ENCODE measurements around the gene NFKBIA. TPM values are rescaled to one million over a fixed set of nuclear protein-coding genes. Genes with fewer than 3 reads are reported as not detected.

The NFKBIA gene
- total RNA-seq, 5 donors from 2014 or later (not counting 1 experiment from before 2014, with no cell fraction given), result 129 to 1,245 (median 169) TPM

DNA sequence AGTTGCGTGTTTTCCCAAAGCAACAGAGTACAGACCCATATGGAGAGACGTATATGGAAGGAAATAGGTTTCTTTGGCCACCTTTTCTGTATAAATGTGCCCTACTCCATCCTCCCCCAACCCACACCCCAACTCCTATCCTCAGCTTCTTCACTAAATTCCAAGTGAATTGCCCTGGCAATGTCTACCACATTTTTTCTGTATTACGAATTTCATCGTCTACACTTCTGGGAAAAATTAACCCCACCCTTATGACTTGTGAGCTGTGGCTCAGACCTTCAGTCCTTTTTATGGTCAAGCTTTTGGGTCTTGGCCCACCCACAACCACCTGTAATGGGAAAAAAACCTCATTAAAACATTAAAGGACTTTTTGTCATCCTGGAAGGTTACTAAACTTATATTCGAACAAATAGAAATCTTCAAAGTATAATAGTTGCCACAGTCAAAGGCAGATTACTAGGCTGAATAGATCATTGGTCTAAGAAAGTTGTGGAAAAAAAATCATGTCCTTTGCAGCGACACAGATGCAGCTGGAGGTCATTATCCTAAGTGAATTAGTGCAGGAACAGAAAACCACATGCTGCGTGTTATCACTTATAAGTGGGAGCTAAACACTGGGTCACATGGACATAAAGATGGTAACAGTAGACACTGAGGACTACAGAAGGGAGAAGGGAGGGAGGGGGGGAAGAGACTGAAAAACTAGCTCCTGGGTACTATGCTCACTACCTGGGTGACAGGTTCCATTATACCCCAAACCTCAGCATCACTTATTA lies 15.7 kb upstream of the NFKBIA start:
- H3K4me1 Mint-ChIP-seq, result peaks cover 32 to 34% (median 34%) of the 10 kb centered on the region in 3 donors
- Histone ChIP-seq H3K27me3 (replicated peaks in 1 of 2; ENCODE audit: control insufficient read depth in 2 of 2, extremely low read depth in 1 of 2, insufficient read depth in 2 of 2, low read length in 1 of 2) (no peaks in the 10 kb centered on the region), H3K4me3 (ENCODE audit: control insufficient read depth in 1 of 2, extremely low read depth in 1 of 2, low read length in 1 of 2) (no peak overlapping the region), H3K9me3 (no peaks in the 10 kb centered on the region), H3K36me3 (ENCODE audit: control insufficient read depth in 2 of 2, extremely low read depth in 1 of 2, insufficient read depth in 1 of 2, low read length in 1 of 2) (no peaks in the 10 kb centered on the region), H3K4me1 (ENCODE audit: control insufficient read depth in 1 of 2, extremely low read depth in 1 of 2, insufficient read depth in 2 of 2, low read length in 2 of 2) (peaks cover 19 to 38% of the 10 kb centered on the region in 2 experiments), H3K27ac (ENCODE audit: low read length) (no peak overlapping the region)
- ATAC-seq (replicated peaks in 1 of 4), result no peak
- WGBS (ENCODE audit: insufficient coverage), result 90% methylated on average over 1 of the region's 7 CpGs
- H3K9me3 Mint-ChIP-seq, result peaks cover 0 to 3% (median 2%) of the 10 kb centered on the region in 3 donors
- DNase-seq, result no peak
- ChIA-PET POLR2A (interaction anchor here (0.5 to 0.9 kb wide), 3 partner anchors 16 to 1087 kb away, joined by 3 to 11 read pairs (median 3); no protein-coding TSS in a partner anchor), CTCF (interaction anchor here (0.6 to 3.7 kb wide), 15 partner anchors 11 to 1097 kb away, joined by 3 to 27 read pairs (median 3); partner anchors contain the start of gene NFKBIA (in 1 of the 2))
- H3K4me3 Mint-ChIP-seq, result no peak overlapping the region
- no peaks in the 10 kb centered on the region for H3K36me3 Mint-ChIP-seq
- H3K27ac Mint-ChIP-seq, result no peak overlapping the region
- H3K27me3 Mint-ChIP-seq, result no peaks in the 10 kb centered on the region

DNA sequence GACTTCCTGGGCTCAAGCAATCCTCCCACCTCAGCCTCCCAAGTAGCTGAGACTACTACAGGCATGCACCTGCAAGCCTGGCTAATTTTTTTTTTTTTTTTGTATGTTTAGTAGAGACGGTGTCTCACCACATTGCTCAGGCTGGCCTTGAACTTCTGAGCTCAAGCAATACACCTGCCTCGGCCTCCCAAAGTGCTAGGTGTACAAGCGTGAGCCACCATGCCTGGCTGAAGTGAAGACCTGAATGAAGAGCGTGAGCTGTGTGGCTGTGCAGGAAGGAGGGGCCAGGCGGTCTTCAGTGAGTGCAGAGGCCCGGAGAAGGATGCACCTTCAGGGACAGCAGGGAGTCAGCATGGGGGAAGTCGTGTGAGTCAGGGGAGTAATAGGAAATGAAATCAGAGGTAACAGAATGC lies 14.9 kb upstream of the NFKBIA start:
- no peak for ATAC-seq (replicated peaks in 1 of 4)
- Mint-ChIP-seq H3K9me3 (peaks cover 0 to 3% (median 2%) of the 10 kb centered on the region in 3 donors), H3K36me3 (no peaks in the 10 kb centered on the region), H3K27me3 (no peaks in the 10 kb centered on the region), H3K4me1 (peaks cover 36 to 42% (median 40%) of the 10 kb centered on the region in 3 donors), H3K4me3 (no peak overlapping the region), H3K27ac (no peak overlapping the region)
- Histone ChIP-seq H3K27ac (ENCODE audit: low read length) (no peak overlapping the region), H3K4me1 (ENCODE audit: control insufficient read depth in 1 of 2, extremely low read depth in 1 of 2, insufficient read depth in 2 of 2, low read length in 2 of 2) (peaks cover 19 to 39% of the 10 kb centered on the region in 2 experiments), H3K27me3 (replicated peaks in 1 of 2; ENCODE audit: control insufficient read depth in 2 of 2, extremely low read depth in 1 of 2, insufficient read depth in 2 of 2, low read length in 1 of 2) (no peaks in the 10 kb centered on the region), H3K9me3 (no peaks in the 10 kb centered on the region), H3K36me3 (ENCODE audit: control insufficient read depth in 2 of 2, extremely low read depth in 1 of 2, insufficient read depth in 1 of 2, low read length in 1 of 2) (no peaks in the 10 kb centered on the region), H3K4me3 (ENCODE audit: control insufficient read depth in 1 of 2, extremely low read depth in 1 of 2, low read length in 1 of 2) (no peak overlapping the region)
- DNase-seq, result no peak
- CTCF ChIA-PET, result interaction anchor here (0.6 to 3.7 kb wide), 12 partner anchors 10 to 1096 kb away, joined by 3 to 27 read pairs (median 4); partner anchors contain the start of gene NFKBIA (in 1 of the 2)
- POLR2A ChIA-PET, result interaction anchor here (0.5 to 7.3 kb wide), 3 partner anchors 16 to 1088 kb away, joined by 3 to 242 read pairs (median 3); partner anchors contain the start of gene NFKBIA (in 1 of the 2)
- 84% methylated on average over 3 of the region's 7 CpGs for WGBS (ENCODE audit: insufficient coverage)

DNA sequence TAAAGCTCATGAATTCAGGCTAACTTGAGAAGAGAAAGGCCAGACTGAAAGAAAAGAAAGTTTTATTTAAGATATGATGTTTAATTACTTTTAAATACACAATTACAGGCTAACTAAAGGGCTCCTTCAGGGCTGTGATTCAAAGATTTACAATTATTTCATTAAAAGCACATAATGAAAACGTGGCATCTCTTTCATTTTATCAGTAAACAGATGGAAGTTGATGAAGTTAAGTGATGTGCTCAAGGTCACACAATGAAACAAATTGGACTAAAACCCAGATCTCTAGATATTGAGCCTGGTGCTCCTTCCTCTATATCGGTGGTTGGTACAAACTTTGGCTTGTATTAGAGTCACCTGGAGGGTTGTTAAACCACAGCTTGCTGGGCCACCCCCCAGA lies 13.5 kb upstream of the NFKBIA start:
- ATAC-seq (replicated peaks in 1 of 4) (no peak), DNase-seq (no peak)
- WGBS (ENCODE audit: insufficient coverage), result 50% methylated on average over 1 of the region's 2 CpGs
- H3K4me1 ChIP-seq (ENCODE audit: control insufficient read depth in 1 of 2, extremely low read depth in 1 of 2, insufficient read depth in 2 of 2, low read length in 2 of 2), result peaks cover 19 to 44% of the 10 kb centered on the region in 2 experiments
- H3K27ac ChIP-seq (ENCODE audit: low read length), result peak overlapping the region; percentile 83
- no peaks in the 10 kb centered on the region for H3K36me3 ChIP-seq (ENCODE audit: control insufficient read depth in 2 of 2, extremely low read depth in 1 of 2, insufficient read depth in 1 of 2, low read length in 1 of 2)
- Mint-ChIP-seq H3K4me3 (no peak overlapping the region), H3K27me3 (no peaks in the 10 kb centered on the region), H3K9me3 (no peaks in the 10 kb centered on the region), H3K36me3 (no peaks in the 10 kb centered on the region), H3K27ac (peak overlapping the region; percentile 90 to 94), H3K4me1 (peaks cover 41 to 49% (median 49%) of the 10 kb centered on the region in 3 donors)
- ChIA-PET CTCF (interaction anchor here (1.0 to 8.8 kb wide), 9 partner anchors 9 to 277 kb away, joined by 3 to 127 read pairs (median 11); partner anchors contain the start of gene NFKBIA (in 2 of the 2)), POLR2A (interaction anchor here (0.6 to 7.3 kb wide), 4 partner anchors 14 to 723 kb away, joined by 3 to 242 read pairs (median 38); partner anchors contain the start of gene NFKBIA (in 2 of the 2))
- no peaks in the 10 kb centered on the region for H3K9me3 ChIP-seq
- no peaks in the 10 kb centered on the region for H3K27me3 ChIP-seq (replicated peaks in 1 of 2; ENCODE audit: control insufficient read depth in 2 of 2, extremely low read depth in 1 of 2, insufficient read depth in 2 of 2, low read length in 1 of 2)
- H3K4me3 ChIP-seq (ENCODE audit: control insufficient read depth in 1 of 2, extremely low read depth in 1 of 2, low read length in 1 of 2), result no peak overlapping the region

DNA sequence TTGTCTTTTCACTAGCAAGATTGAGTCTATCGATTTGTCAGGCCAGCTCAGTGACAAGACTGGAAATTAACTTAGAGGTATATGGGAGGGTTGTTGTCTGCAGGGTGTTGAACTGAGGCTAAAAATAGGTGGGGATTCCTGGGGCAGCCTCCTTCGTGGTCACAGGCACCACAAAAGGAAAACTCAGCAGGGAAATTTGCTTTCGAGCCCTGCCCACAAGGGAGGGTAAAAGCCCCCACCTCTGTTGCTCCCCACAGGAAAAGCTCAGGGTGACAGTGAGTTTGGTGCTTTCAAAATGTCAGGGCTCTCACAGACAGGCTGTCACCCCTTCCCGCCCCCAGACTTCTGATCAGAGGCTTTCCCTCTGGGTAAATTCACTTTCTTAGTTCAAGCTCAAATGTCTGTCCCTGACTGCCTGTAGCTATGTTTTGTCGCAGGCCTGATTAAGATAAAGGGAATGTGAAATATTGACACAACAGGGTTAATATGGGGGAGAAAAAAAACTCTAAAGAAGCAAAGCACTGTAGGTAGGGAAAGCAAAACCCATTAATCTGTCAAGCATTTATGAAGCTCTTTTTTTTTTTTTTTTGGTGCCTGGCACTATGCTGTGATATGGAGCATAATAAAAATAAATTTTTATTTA lies 11.7 kb upstream of the NFKBIA start:
- peak overlapping the region; percentile 83 for H3K27ac ChIP-seq (ENCODE audit: low read length)
- H3K4me3 ChIP-seq (ENCODE audit: control insufficient read depth in 1 of 2, extremely low read depth in 1 of 2, low read length in 1 of 2), result no peak overlapping the region
- Mint-ChIP-seq H3K9me3 (no peaks in the 10 kb centered on the region), H3K27me3 (no peaks in the 10 kb centered on the region), H3K4me3 (peak overlapping the region in 2 of 3 donors; percentile 35 to 65), H3K36me3 (no peaks in the 10 kb centered on the region), H3K4me1 (peaks cover 39 to 50% (median 49%) of the 10 kb centered on the region in 3 donors), H3K27ac (peak overlapping the region; percentile 85 to 87)
- H3K4me1 ChIP-seq (ENCODE audit: control insufficient read depth in 1 of 2, extremely low read depth in 1 of 2, insufficient read depth in 2 of 2, low read length in 2 of 2), result peaks cover 17 to 42% of the 10 kb centered on the region in 2 experiments
- H3K9me3 ChIP-seq, result no peaks in the 10 kb centered on the region
- ATAC-seq (replicated peaks in 1 of 4) (peak; percentile 18 to 75 (median 34)), DNase-seq (peak in 28 of 35 experiments; percentile 19 to 87 (median 45))
- WGBS (ENCODE audit: insufficient coverage), result 0% methylated on average over 4 of the region's 5 CpGs
- H3K36me3 ChIP-seq (ENCODE audit: control insufficient read depth in 2 of 2, extremely low read depth in 1 of 2, insufficient read depth in 1 of 2, low read length in 1 of 2), result no peaks in the 10 kb centered on the region
- CTCF ChIA-PET, result interaction anchor here (0.5 to 8.8 kb wide), 33 partner anchors 8 to 747 kb away, joined by 3 to 127 read pairs (median 5); partner anchors contain the start of genes NFKBIA (in 2 of the 2), BRMS1L (in 1 of the 2), FAM177A1 (in 1 of the 2) and PPP2R3C (in 1 of the 2)
- H3K27me3 ChIP-seq (replicated peaks in 1 of 2; ENCODE audit: control insufficient read depth in 2 of 2, extremely low read depth in 1 of 2, insufficient read depth in 2 of 2, low read length in 1 of 2), result no peaks in the 10 kb centered on the region
- POLR2A ChIA-PET, result interaction anchor here (0.5 to 7.3 kb wide), 31 partner anchors 12 to 434 kb away, joined by 3 to 242 read pairs (median 4); partner anchors contain the start of genes NFKBIA (in 2 of the 2), FAM177A1 (in 1 of the 2), PPP2R3C (in 1 of the 2) and PRORP (in 1 of the 2)

DNA sequence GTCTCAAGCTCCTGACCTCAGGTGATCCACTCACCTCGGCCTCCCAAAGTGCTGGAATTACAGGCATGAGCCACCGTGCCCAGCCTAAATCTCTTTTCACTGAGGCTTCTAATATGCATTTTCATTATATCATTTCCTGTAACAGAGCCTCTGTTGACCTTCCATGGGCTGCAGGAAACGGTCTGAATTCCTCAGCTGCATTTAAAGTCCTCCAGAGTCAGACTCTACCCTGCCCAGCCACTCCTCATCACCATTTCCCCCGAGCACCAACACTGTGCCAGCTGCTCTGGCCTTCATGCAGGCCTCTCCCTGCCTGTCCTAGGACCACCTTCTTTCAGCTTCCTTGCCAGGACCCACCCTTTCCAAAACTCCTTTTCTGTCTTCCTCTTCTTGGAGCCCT lies 9.8 kb upstream of the NFKBIA start:
- Mint-ChIP-seq H3K4me3 (no peak overlapping the region), H3K36me3 (no peaks in the 10 kb centered on the region), H3K27me3 (no peaks in the 10 kb centered on the region), H3K4me1 (peaks cover 39 to 50% (median 49%) of the 10 kb centered on the region in 3 donors), H3K9me3 (no peaks in the 10 kb centered on the region), H3K27ac (peak overlapping the region in 1 of 2 donors; percentile 87)
- no peaks in the 10 kb centered on the region for H3K9me3 ChIP-seq
- no peak for ATAC-seq (replicated peaks in 1 of 4)
- DNase-seq, result no peak
- no peak overlapping the region for H3K27ac ChIP-seq (ENCODE audit: low read length)
- no peaks in the 10 kb centered on the region for H3K27me3 ChIP-seq (replicated peaks in 1 of 2; ENCODE audit: control insufficient read depth in 2 of 2, extremely low read depth in 1 of 2, insufficient read depth in 2 of 2, low read length in 1 of 2)
- ChIA-PET POLR2A (interaction anchor here (0.5 to 7.3 kb wide), 5 partner anchors 10 to 802 kb away, joined by 5 to 242 read pairs (median 13); partner anchors contain the start of genes NFKBIA (in 2 of the 2), PPP2R3C (in 1 of the 2) and PRORP (in 1 of the 2)), CTCF (interaction anchor here (0.5 to 8.8 kb wide), 12 partner anchors 9 to 395 kb away, joined by 3 to 127 read pairs (median 6); partner anchors contain the start of gene NFKBIA (in 1 of the 2))
- WGBS (ENCODE audit: insufficient coverage), result 84% methylated on average over 4 of the region's 4 CpGs
- H3K4me3 ChIP-seq (ENCODE audit: control insufficient read depth in 1 of 2, extremely low read depth in 1 of 2, low read length in 1 of 2), result no peak overlapping the region
- H3K36me3 ChIP-seq (ENCODE audit: control insufficient read depth in 2 of 2, extremely low read depth in 1 of 2, insufficient read depth in 1 of 2, low read length in 1 of 2), result no peaks in the 10 kb centered on the region
- H3K4me1 ChIP-seq (ENCODE audit: control insufficient read depth in 1 of 2, extremely low read depth in 1 of 2, insufficient read depth in 2 of 2, low read length in 2 of 2), result peaks cover 17 to 42% of the 10 kb centered on the region in 2 experiments

Measured in T-cell (primary cell).